HG02852 (cell line): ENCODE measurements around the gene HOXC6.
"Not testable (repeated sequence)": the region's sequence is repeated elsewhere in the genome, so short reads cannot be mapped to it uniquely, and the experiment has no call there.

Experiments used
- ATAC-seq: cut with Tn5 transposase; IDR thresholded peaks from one replicate; pipeline ENCODE4 v1.9.1; 2021; ENCODE audit warnings: mild to moderate bottlenecking, moderate library complexity; ENCODE audit not compliant: unreplicated experiment

Gene HOXC6

GRCh38 chr12:54038871-54039414 lies 10.7 kb downstream of the HOXC6 start:
- ATAC-seq: no peak

DNA sequence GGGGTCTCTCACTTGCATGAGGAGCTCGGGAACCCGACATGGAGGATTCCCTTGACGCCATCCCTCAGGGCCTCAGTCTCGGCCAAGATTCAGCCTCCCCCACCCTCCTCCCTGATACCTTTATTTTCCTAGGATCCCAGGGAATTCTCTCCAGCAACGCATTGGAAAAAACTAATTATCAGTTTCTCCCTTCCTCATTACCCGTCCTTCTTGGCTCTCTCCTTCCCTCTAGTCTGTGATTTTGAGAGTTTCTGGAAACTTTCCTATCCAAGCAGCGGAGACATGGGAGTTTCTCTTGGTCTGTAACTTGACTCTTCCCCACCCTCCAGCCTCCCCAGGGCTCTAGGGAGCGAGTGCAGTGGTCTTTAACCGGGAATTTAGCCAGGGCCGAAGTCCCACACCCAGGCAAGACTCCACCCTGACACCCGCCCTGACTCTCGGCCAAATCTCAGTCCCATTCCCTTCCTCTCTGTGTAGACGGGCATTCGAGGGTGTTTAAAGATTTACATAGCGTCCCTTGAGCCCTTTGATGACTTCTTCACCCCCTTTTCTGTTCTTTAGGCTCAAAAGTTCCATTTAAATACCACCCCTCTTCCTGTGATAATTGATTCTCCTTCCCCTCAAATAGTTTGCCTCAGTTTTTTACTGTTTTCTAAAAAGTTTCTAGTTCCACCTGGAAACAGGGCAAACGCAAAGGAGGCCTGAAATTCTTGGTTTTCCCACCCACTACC lies 11.3 kb downstream of the HOXC6 start:
- no peak for ATAC-seq

GRCh38 chr12:54040148-54040494 lies 11.9 kb downstream of the HOXC6 start:
- ATAC-seq: no peak

DNA sequence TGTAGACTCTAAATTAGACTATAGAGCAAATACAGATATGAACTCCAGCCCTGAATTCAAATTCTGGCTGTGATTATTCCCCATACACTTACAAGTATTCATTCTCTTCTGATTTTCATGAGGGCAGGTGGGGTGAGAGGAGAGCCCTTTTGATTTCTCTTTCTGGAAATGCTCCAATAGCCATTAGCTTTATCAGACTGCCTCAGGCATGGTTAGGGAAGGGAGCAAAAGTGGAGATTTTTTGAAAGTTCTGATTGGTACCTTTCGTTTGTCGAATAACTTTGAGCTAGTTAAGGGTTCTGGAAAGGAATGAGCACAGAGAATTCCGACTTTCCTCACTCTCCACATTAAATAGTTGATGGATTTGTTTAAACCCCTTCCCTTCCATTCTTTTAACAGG lies 12.4 kb downstream of the HOXC6 start:
- no peak for ATAC-seq

- no peak for ATAC-seq
Observed at GRCh38 chr12:54041097-54041690, 13.0 kb downstream of the HOXC6 start.

- ATAC-seq: not testable (repeated sequence)
Observed at GRCh38 chr12:54042033-54042432, 13.8 kb downstream of the HOXC6 start.

- ATAC-seq: no peak
Observed at GRCh38 chr12:54042970-54043853, 15.0 kb downstream of the HOXC6 start.

- no peak for ATAC-seq
Observed at GRCh38 chr12:54044425-54045103, 16.3 kb downstream of the HOXC6 start.

- no peak for ATAC-seq
Observed at GRCh38 chr12:54045401-54045800, 17.2 kb downstream of the HOXC6 start.

DNA sequence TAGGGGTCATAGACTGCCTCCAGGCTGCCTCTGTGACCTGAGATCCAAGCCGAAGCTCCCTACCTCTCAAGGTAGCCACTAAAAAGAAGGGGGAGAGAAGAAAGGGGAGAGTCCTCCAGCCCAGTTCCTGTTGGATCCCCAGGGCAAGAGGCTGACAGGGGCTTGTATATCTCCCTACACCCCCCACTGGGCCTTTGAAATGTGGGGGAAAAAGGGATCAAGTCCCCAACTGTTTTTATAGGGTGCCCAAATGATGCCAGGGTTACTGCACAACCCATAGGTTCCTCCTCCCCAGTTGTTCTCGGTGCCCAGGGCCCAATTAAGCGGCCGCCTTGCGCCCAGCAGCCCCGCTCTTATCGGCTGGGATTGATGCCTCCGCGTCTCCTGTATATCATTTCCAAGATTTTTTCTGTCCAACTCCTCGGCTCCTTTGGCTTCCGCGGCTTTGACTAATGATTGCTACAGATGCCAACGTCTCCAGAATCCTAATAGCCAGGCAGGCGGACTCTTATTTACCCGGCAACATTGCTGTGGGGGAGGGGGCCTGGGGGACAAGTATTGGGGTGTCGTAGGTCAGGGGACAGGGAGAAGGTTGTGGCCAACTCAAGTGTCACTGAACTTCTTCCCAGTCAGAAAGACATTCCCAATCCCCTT lies 17.8 kb downstream of the HOXC6 start:
- ATAC-seq: no peak

GRCh38 chr12:54046809-54047159 lies 18.5 kb downstream of the HOXC6 start:
- ATAC-seq: no peak

DNA sequence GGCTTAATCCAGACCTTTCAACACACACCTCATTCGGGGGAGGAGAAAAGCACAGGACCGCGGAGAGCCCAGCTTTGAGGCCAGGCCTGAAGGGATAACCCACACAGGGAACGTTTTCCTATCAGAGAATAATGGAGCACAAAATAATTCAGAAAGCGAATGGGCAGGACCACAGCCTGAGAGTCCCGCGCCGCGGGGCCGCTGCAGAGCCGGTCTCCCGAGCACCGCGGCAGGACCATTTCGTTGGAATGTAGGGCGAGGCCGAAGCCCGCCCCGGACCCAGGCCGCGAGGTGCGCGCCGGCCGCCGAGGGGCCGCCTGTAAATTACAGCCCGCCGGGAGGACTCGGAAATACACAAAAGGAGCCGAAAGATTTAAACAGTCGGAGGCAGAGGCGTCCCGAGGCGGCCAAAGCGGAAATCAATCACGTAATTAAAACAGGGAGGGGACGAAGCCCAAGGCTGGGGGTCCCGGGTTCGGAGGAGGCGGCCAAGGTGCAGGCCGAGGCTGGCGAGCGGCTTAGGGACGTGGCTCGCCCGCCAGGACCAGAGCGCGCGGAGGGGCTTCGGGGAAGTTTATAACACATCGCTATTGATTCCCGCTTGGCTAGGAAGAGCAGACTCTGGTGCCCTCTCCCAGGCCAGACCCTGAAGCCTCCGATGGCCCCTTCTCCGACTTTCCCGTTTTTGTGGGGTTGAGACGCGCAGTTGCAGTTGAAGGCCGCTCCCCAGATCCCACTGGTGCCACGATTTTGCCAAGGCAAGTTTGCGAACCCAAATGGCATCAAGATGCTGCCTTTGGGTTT lies 19.1 kb downstream of the HOXC6 start:
- ATAC-seq: no peak

DNA sequence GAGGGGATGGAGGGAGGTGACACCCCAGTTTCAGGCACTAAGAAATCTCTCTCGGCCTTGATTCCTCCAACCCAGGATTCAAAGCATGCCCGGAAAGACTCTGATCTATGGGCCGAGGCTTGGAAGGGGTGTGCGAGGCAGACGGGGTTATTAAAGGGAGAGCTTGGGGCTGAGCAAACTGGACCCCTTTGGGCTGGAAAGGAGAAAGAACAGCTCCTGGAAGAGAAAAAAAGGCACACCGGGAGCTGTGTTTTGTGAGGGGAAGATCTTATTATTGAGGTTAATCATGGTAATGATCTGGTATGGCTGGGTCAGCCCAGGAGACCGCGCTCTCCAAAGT lies 19.7 kb downstream of the HOXC6 start:
- ATAC-seq: no peak

DNA sequence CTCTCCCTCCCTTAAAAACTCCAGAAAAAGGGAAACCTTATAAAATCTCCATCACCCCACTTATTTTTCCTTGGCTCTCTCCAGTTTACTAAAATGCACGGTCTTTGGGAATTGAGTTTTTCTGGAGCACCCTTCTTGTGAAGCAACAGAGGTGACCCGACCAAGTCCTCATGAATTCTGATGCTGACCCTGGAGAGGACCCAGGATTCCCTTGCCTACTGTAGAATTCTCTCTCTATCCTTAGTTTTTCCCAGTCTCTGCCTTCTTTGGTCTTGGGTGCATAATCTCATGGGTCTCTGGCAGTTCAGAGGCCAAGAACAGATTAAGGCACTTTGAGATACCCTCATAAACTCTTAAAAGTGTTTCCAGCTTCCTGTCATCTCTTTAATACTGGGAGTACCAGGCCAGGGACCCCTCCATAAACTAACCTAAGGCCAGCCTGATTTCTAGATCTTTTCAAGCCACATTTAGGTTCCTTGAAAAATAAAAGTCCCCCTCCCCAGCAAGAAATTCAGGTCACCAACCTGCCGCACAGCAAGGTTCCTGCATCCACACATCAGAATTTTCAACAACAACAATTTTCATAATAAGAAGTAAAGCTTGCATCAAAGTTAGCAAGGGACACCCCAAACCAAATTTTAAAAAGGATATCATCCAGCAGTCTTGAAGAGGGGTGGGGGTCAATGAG lies 20.3 kb downstream of the HOXC6 start:
- no peak for ATAC-seq

GRCh38 chr12:54049108-54049507 lies 20.9 kb downstream of the HOXC6 start:
- no peak for ATAC-seq

DNA sequence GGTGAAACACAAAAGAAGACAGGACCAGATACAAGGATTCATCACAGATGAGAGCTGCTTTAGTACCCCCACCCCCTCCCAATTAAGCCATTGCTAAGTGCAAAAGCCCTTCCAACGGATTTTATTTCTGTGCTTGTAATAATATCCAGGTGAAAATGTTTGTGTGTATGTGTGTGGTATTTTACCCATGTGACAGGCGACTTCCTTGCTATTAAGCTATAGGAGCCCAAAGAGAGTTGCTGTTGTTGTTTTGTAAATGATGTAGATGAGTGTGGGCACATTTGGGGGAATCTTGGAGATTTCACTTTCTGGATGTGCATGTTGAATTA lies 22.2 kb downstream of the HOXC6 start:
- no peak for ATAC-seq

DNA sequence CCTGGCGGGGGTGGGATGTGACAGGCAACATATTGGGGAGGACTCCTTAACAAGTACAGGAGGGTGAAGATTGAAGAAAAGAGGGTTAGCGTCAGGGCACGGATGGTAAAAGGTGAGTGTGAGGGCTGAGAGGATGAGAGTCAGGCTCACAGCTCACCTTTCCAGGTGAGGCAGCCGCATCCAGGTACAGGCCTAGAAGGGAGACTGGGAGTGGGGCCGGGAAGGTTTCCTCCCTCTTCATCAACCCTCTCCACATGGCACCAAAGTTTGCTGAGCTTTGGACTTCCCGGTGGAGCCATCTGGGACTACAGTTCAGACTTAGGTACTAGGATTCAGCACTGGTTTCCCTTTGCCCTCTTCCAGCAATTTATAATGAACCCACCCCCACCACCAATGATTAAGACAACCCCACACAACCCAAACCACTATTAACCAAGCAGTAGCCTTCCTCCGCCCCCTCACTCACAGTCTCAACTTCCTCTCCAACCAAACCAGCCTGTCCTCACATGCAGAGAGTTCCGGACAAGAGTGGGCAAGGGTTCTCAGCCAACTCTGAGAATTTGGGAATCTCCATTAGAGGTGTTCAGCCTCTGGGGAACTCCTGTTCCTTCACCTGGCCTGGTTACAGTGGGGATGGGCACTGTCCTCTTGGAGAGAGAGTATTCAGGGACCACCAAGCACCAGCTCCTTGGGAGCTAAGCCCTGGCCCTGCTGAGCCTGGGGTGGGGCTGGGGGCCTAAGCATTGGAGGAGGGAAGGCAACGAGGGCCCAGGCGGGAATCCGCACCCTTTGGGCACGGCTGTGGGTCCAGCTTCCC lies 23.0 kb downstream of the HOXC6 start:
- ATAC-seq: no peak

GRCh38 chr12:54051874-54052437 lies 23.7 kb downstream of the HOXC6 start:
- ATAC-seq: no peak
